ENCODE data around the gene TTLL4. TPM values are rescaled to one million over a fixed set of nuclear protein-coding genes. Genes with fewer than 3 reads are reported as not detected.

Gene TTLL4
- total RNA-seq, 2 experiments from 2014 or later: 31.6 TPM

GRCh38 chr2:218720048-218721041 is 9.7 kb downstream of the TTLL4 start:
- ChIA-PET POLR2A (no interaction called here), CTCF (interaction anchor here (0.6 to 4.1 kb wide), 3 partner anchors 10 to 996 kb away, joined by 4 to 20 read pairs (median 5); partner anchors contain the start of gene TTLL4)
- no peak overlapping the region for H3K27ac Mint-ChIP-seq

GRCh38 chr2:218721488-218721887 is 10.9 kb downstream of the TTLL4 start:
- Mint-ChIP-seq H3K9me3 (peaks cover 7% of the 10 kb centered on the region), H3K27me3 (no peaks in the 10 kb centered on the region), H3K4me1 (peaks cover 19% of the 10 kb centered on the region), H3K36me3 (ENCODE audit: low read depth) (peaks cover 15% of the 10 kb centered on the region), H3K27ac (no peak overlapping the region), H3K4me3 (no peak overlapping the region)
- POLR2A ChIA-PET: interaction anchor here (0.6 kb wide), 1 partner anchor 91 kb away, joined by 3 read pairs; no protein-coding TSS in a partner anchor
- CTCF ChIA-PET: interaction anchor here (0.6 to 4.1 kb wide), 5 partner anchors 11 to 685 kb away, joined by 3 to 20 read pairs (median 4); partner anchors contain the start of gene TTLL4
- no peak for DNase-seq

More at GRCh38 chr2:218720048-218721041, 9.7 kb downstream of the TTLL4 start:
- no peaks in the 10 kb centered on the region for H3K27me3 Mint-ChIP-seq
- peaks cover 19% of the 10 kb centered on the region for H3K4me1 Mint-ChIP-seq
- DNase-seq: no peak
- H3K36me3 Mint-ChIP-seq (ENCODE audit: low read depth): peaks cover 11% of the 10 kb centered on the region
- H3K9me3 Mint-ChIP-seq: no peaks in the 10 kb centered on the region
- no peak overlapping the region for H3K4me3 Mint-ChIP-seq

GRCh38 chr2:218721934-218722333 is 11.3 kb downstream of the TTLL4 start:
- Mint-ChIP-seq H3K9me3 (peaks cover 7% of the 10 kb centered on the region), H3K36me3 (ENCODE audit: low read depth) (peaks cover 15% of the 10 kb centered on the region), H3K27me3 (no peaks in the 10 kb centered on the region), H3K4me1 (peaks cover 19% of the 10 kb centered on the region), H3K27ac (no peak overlapping the region), H3K4me3 (no peak overlapping the region)
- ChIA-PET POLR2A (interaction anchor here (0.6 kb wide), 1 partner anchor 91 kb away, joined by 3 read pairs; no protein-coding TSS in a partner anchor), CTCF (interaction anchor here (0.5 to 4.1 kb wide), 11 partner anchors 12 to 686 kb away, joined by 3 to 20 read pairs (median 3); partner anchors contain the start of gene TTLL4)
- DNase-seq: no peak

- no peak for DNase-seq
- peaks cover 16% of the 10 kb centered on the region for H3K4me1 Mint-ChIP-seq
- H3K36me3 Mint-ChIP-seq (ENCODE audit: low read depth): peaks cover 17% of the 10 kb centered on the region
- CTCF ChIA-PET: interaction anchor here (0.5 to 4.1 kb wide), 12 partner anchors 12 to 686 kb away, joined by 3 to 20 read pairs (median 3); partner anchors contain the start of genes BCS1L and TTLL4
- peaks cover 7% of the 10 kb centered on the region for H3K9me3 Mint-ChIP-seq
- POLR2A ChIA-PET: no interaction called here
- no peak overlapping the region for H3K27ac Mint-ChIP-seq
- no peak overlapping the region for H3K4me3 Mint-ChIP-seq
- H3K27me3 Mint-ChIP-seq: no peaks in the 10 kb centered on the region
Measured at GRCh38 chr2:218722419-218722818, 11.8 kb downstream of the TTLL4 start.

GRCh38 chr2:218722876-218723785 is 12.5 kb downstream of the TTLL4 start:
- H3K4me3 Mint-ChIP-seq: no peak overlapping the region
- POLR2A ChIA-PET: no interaction called here
- CTCF ChIA-PET: interaction anchor here (1.1 to 4.1 kb wide), 7 partner anchors 11 to 175 kb away, joined by 3 to 20 read pairs (median 3); partner anchors contain the start of genes BCS1L and TTLL4

GRCh38 chr2:218726004-218726574 is 15.5 kb downstream of the TTLL4 start:
- H3K36me3 Mint-ChIP-seq (ENCODE audit: low read depth): peaks cover 14% of the 10 kb centered on the region
- no peak overlapping the region for H3K27ac Mint-ChIP-seq
- H3K9me3 Mint-ChIP-seq: peaks cover 9% of the 10 kb centered on the region
- no peaks in the 10 kb centered on the region for H3K27me3 Mint-ChIP-seq
- ChIA-PET POLR2A (no interaction called here), CTCF (interaction anchor here (0.6 to 4.3 kb wide), 3 partner anchors 15 to 122 kb away, joined by 3 to 26 read pairs (median 17); partner anchors contain the start of gene TTLL4)
- no peak overlapping the region for H3K4me3 Mint-ChIP-seq
- peaks cover 12% of the 10 kb centered on the region for H3K4me1 Mint-ChIP-seq
- no peak for DNase-seq

More at GRCh38 chr2:218722876-218723785, 12.5 kb downstream of the TTLL4 start:
- peaks cover 14% of the 10 kb centered on the region for H3K4me1 Mint-ChIP-seq
- peaks cover 20% of the 10 kb centered on the region for H3K36me3 Mint-ChIP-seq (ENCODE audit: low read depth)
- H3K9me3 Mint-ChIP-seq: peaks cover 9% of the 10 kb centered on the region
- no peak for DNase-seq
- no peaks in the 10 kb centered on the region for H3K27me3 Mint-ChIP-seq
- H3K27ac Mint-ChIP-seq: no peak overlapping the region

- H3K4me1 Mint-ChIP-seq: peaks cover 11% of the 10 kb centered on the region
- H3K27ac Mint-ChIP-seq: no peak overlapping the region
- POLR2A ChIA-PET: no interaction called here
- H3K27me3 Mint-ChIP-seq: no peaks in the 10 kb centered on the region
- CTCF ChIA-PET: interaction anchor here (1.0 to 4.3 kb wide), 5 partner anchors 9 to 120 kb away, joined by 3 to 26 read pairs (median 7); partner anchors contain the start of gene TTLL4
- peaks cover 14% of the 10 kb centered on the region for H3K36me3 Mint-ChIP-seq (ENCODE audit: low read depth)
- H3K9me3 Mint-ChIP-seq: peaks cover 9% of the 10 kb centered on the region
- no peak overlapping the region for H3K4me3 Mint-ChIP-seq
- peak; percentile 16 for DNase-seq
Measured at GRCh38 chr2:218727502-218728165, 17.0 kb downstream of the TTLL4 start.

GRCh38 chr2:218729640-218730039 is 19.0 kb downstream of the TTLL4 start:
- no peak overlapping the region for H3K27ac Mint-ChIP-seq
- no peak for DNase-seq
- H3K4me1 Mint-ChIP-seq: peaks cover 22% of the 10 kb centered on the region
- no peaks in the 10 kb centered on the region for H3K27me3 Mint-ChIP-seq
- ChIA-PET POLR2A (no interaction called here), CTCF (interaction anchor here (3.3 to 4.0 kb wide), 2 partner anchors 19 to 118 kb away, joined by 14 to 15 read pairs; partner anchors contain the start of gene TTLL4)
- peaks cover 9% of the 10 kb centered on the region for H3K9me3 Mint-ChIP-seq
- H3K4me3 Mint-ChIP-seq: no peak overlapping the region
- H3K36me3 Mint-ChIP-seq (ENCODE audit: low read depth): peaks cover 18% of the 10 kb centered on the region

GRCh38 chr2:218732052-218732760 is 21.6 kb downstream of the TTLL4 start:
- Mint-ChIP-seq H3K4me1 (peaks cover 22% of the 10 kb centered on the region), H3K36me3 (ENCODE audit: low read depth) (peaks cover 11% of the 10 kb centered on the region), H3K27ac (no peak overlapping the region), H3K27me3 (no peaks in the 10 kb centered on the region), H3K4me3 (no peak overlapping the region), H3K9me3 (peaks cover 3% of the 10 kb centered on the region)
- DNase-seq: no peak
- ChIA-PET CTCF (interaction anchor here (0.7 to 4.0 kb wide), 9 partner anchors 10 to 166 kb away, joined by 3 to 15 read pairs (median 4); partner anchors contain the start of gene TTLL4), POLR2A (no interaction called here)

- H3K36me3 Mint-ChIP-seq (ENCODE audit: low read depth): peaks cover 9% of the 10 kb centered on the region
- peaks cover 22% of the 10 kb centered on the region for H3K4me1 Mint-ChIP-seq
- H3K27me3 Mint-ChIP-seq: no peaks in the 10 kb centered on the region
- peaks cover 1% of the 10 kb centered on the region for H3K9me3 Mint-ChIP-seq
- no peak overlapping the region for H3K4me3 Mint-ChIP-seq
- DNase-seq: no peak
- ChIA-PET POLR2A (no interaction called here), CTCF (interaction anchor here (0.7 to 4.0 kb wide), 4 partner anchors 10 to 165 kb away, joined by 3 to 15 read pairs (median 6); no protein-coding TSS in a partner anchor)
- H3K27ac Mint-ChIP-seq: peak overlapping the region; percentile 28
Measured at GRCh38 chr2:218732761-218733158, 22.1 kb downstream of the TTLL4 start.
